ENCODE data around the gene GSTA4. TPM values are rescaled to one million over a fixed set of nuclear protein-coding genes. Genes with fewer than 3 reads are reported as not detected.

The GSTA4 gene
- total RNA-seq, 6 experiments from 2014 or later, result 15.5 to 21.2 (median 19.7) TPM

DNA sequence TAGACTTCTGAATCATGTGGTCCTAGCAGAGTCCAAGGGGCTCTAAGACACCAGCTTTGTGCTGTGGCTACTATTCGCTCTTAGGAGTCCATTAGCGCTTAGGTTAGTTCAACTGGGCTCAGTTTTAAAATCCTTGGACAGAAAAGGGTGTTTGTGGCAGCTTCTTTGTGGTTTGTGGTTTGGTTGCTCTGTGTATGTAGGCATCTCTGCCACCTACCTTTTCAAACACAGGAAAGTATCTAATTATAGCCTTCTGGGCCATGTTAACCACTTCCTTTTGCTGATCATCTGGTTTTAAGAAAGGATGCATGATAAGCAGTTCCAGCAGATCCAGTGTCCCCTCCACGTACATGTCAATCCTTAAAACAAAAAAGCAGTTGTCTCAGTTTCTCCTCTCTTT, 10.8 kb downstream of the GSTA4 start:
- Mint-ChIP-seq H3K27me3 (ENCODE audit: insufficient read depth) (no peaks in the 10 kb centered on the region), H3K4me1 (ENCODE audit: low read depth) (peaks cover 13% of the 10 kb centered on the region), H3K4me3 (no peak overlapping the region), H3K9me3 (no peaks in the 10 kb centered on the region), H3K36me3 (ENCODE audit: low read depth) (peaks cover 38% of the 10 kb centered on the region), H3K27ac (no peak overlapping the region)
- no peak for DNase-seq
- TF ChIP-seq, protein P1, sequence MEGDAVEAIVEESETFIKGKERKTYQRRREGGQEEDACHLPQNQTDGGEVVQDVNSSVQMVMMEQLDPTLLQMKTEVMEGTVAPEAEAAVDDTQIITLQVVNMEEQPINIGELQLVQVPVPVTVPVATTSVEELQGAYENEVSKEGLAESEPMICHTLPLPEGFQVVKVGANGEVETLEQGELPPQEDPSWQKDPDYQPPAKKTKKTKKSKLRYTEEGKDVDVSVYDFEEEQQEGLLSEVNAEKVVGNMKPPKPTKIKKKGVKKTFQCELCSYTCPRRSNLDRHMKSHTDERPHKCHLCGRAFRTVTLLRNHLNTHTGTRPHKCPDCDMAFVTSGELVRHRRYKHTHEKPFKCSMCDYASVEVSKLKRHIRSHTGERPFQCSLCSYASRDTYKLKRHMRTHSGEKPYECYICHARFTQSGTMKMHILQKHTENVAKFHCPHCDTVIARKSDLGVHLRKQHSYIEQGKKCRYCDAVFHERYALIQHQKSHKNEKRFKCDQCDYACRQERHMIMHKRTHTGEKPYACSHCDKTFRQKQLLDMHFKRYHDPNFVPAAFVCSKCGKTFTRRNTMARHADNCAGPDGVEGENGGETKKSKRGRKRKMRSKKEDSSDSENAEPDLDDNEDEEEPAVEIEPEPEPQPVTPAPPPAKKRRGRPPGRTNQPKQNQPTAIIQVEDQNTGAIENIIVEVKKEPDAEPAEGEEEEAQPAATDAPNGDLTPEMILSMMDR (IDR thresholded peaks at IDR 0.05), result no peak

DNA sequence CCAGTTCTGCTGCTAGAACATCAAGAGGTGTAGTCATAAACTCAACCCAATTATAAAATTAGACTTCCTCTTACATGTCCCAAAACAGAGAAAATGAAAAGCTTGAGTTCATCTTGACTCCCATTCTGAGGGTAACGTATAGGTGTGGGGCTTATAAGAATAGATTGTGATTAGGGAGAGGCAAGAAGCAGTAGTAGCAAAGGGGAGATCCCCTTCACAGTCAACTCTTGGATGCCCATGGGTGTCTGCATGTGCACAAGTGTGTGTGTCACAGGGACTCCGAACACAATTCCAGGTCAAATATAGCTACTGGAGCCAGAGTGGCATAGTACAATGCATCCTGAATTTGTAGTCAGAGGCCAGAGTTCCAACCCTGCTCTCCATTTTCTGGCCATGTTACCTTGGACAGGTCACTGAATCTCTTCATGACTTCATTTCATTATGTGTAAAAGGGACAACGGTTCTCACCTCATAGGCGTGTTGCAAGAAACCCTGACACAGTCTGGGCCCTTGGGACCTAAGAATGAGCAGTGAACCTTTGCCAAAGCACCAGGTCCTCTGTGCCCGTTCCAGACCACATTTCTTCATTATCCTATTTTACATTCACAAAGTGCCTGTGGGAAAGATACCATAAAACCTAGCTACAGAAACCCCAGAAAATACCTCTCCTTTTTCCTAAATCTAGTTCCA, 11.8 kb downstream of the GSTA4 start:
- no peak overlapping the region for H3K27ac Mint-ChIP-seq
- TF ChIP-seq, protein P1 (IDR thresholded peaks at IDR 0.05), result no peak
- no peak for DNase-seq
- H3K36me3 Mint-ChIP-seq (ENCODE audit: low read depth), result peaks cover 33% of the 10 kb centered on the region
- H3K4me3 Mint-ChIP-seq, result no peak overlapping the region
- no peaks in the 10 kb centered on the region for H3K9me3 Mint-ChIP-seq
- H3K4me1 Mint-ChIP-seq (ENCODE audit: low read depth), result peaks cover 13% of the 10 kb centered on the region
- H3K27me3 Mint-ChIP-seq (ENCODE audit: insufficient read depth), result no peaks in the 10 kb centered on the region

DNA sequence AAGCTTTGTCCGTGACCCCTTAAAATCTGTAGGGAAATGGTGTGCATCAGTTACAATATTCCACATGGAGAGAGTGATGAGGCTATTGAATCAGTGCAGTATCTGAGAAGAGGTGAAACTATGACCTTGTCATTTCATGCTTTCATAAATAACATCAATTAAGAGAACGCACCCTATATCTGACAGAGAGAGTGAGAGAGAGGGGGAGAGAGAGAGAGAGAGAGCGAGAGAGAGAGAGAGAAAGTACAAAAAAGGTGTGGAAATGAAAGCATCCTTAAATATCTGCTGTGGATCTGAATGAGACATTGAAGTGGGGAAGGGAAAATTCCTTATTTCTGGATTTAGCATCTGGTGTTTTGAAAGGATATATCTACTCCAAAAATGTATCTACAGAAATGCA, 12.4 kb downstream of the GSTA4 start:
- TF ChIP-seq, protein P1 (IDR thresholded peaks at IDR 0.05), result no peak
- no peak for DNase-seq
- Mint-ChIP-seq H3K4me3 (no peak overlapping the region), H3K4me1 (ENCODE audit: low read depth) (peaks cover 13% of the 10 kb centered on the region), H3K27ac (no peak overlapping the region), H3K36me3 (ENCODE audit: low read depth) (peaks cover 33% of the 10 kb centered on the region), H3K27me3 (ENCODE audit: insufficient read depth) (no peaks in the 10 kb centered on the region), H3K9me3 (no peaks in the 10 kb centered on the region)

DNA sequence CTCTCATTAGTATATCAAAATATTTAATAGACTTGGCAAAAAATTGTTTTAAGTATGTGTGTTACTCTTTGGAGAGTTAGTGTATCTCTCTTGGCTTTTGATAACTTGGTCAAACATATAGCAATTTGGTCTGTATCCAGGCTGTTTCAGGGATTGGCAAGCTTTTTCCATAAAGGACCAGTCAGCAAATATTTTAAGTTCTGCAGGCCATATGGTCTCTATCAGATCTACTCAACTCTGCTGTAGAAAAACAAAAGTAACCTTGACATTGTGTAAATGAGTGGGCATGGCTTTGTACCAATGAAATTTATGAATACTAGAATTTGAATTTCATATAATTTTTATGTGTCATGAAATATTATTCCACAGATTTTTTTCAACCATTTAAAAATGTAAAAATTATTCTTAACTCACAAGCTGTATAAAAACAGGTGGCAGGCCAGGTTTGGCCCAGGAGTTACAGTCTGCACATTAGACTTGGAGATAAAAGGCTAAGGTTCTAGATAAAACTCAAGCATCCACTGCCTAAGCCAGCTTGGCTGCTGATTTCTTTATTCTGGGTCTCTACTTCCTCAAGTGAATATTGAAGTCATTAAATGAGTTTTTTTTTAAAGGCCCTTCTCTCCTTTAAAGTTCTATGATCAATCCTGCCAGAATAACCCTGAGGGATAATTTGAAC, 13.7 kb downstream of the GSTA4 start:
- peaks cover 33% of the 10 kb centered on the region for H3K36me3 Mint-ChIP-seq (ENCODE audit: low read depth)
- no peaks in the 10 kb centered on the region for H3K9me3 Mint-ChIP-seq
- H3K27me3 Mint-ChIP-seq (ENCODE audit: insufficient read depth), result no peaks in the 10 kb centered on the region; the same call in 1 of the 2 replicates
- H3K4me1 Mint-ChIP-seq (ENCODE audit: low read depth), result peaks cover 13% of the 10 kb centered on the region
- no peak overlapping the region for H3K27ac Mint-ChIP-seq
- no peak overlapping the region for H3K4me3 Mint-ChIP-seq
- TF ChIP-seq, protein P1 (IDR thresholded peaks at IDR 0.05), result no peak
- DNase-seq, result no peak

DNA sequence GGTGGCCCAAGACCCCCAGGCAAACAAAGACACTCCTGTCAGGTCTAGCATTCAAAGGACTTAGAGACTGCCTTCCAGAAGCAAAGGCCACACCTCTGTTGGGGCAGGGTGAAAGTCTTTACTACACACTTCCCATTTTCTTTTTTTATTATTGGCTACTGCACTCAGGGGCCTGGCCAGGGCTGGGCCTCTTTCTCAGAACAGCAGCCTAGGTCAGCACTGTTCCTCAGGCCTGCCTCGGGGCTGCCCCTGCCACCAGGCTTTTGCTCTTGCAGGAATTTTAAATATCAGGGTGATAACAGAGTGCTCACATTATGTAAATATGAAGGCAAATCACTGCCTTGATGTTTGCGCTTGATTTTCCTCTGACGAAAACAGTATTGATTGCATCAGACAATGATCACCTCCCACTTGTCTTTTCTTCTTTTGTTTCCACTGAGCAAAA, 18.5 kb downstream of the GSTA4 start:
- TF ChIP-seq, protein P1 (IDR thresholded peaks at IDR 0.05), result no peak
- no peak overlapping the region for H3K27ac Mint-ChIP-seq
- H3K9me3 Mint-ChIP-seq, result no peaks in the 10 kb centered on the region
- H3K4me3 Mint-ChIP-seq, result no peak overlapping the region
- H3K36me3 Mint-ChIP-seq (ENCODE audit: low read depth), result no peaks in the 10 kb centered on the region
- no peak for DNase-seq
- H3K4me1 Mint-ChIP-seq (ENCODE audit: low read depth), result peaks cover 5% of the 10 kb centered on the region; the same call in 1 of the 2 replicates
- H3K27me3 Mint-ChIP-seq (ENCODE audit: insufficient read depth), result peaks cover 2% of the 10 kb centered on the region

All from HFFc6 (cell line).